Pancreas (tissue), 10 donors: ENCODE results near the gene SEMA3D. TPM values are rescaled to one million over a fixed set of nuclear protein-coding genes. Genes with fewer than 3 reads are reported as not detected.

Experiments used
- ATAC-seq, 4 donors: fragments of 200-7000 bp; cut with Tn5 transposase; one replicate each; pipeline versions ENCODE4 v1.8.0 to v1.9.1; 2020; ENCODE audit warnings: mild to moderate bottlenecking in 4 of 4, moderate library complexity in 4 of 4
- DNase-seq, 6 donors: peaks; one replicate each; pipeline ENCODE4 v3.0.0-alpha.2; 2020
- FAIRE-seq: peaks from 2 replicates; lab custom pipeline; 2012; peaks lifted over from hg19 to GRCh38; lab: Jason Lieb, UNC
- H3K27ac ChIP-seq, 4 donors: fragments of 200-600 bp; sonication (generic); 1 replicate in 3 of 4; 2 replicates in 1 of 4; pipeline versions ENCODE4 v1.5.0 to v1.8.0; 2020
- H3K27me3 ChIP-seq, 4 donors: fragments of 200-600 bp; one replicate each; pipeline ENCODE4 v1.8.0; 2021
- H3K36me3 ChIP-seq, 3 donors: fragments of 200-600 bp; sonication (generic) in 1 of 3; one replicate each; pipeline versions ENCODE4 v1.5.0 to v1.8.0; 2020 to 2021
- H3K4me1 ChIP-seq, 3 donors: fragments of 200-600 bp; one replicate each; pipeline ENCODE4 v1.8.0; 2021
- H3K4me3 ChIP-seq, 4 donors: fragments of 200-600 bp; sonication (generic) in 2 of 4; one replicate each; pipeline versions ENCODE4 v1.5.0 to v1.8.0; 2020 to 2021
- H3K9me3 ChIP-seq, 4 donors: fragments of 200-600 bp; one replicate each; pipeline ENCODE4 v1.8.0; 2021
- CTCF ChIP-seq, 4 donors: fragments of 200-600 bp; sonication (generic) in 3 of 4; IDR thresholded peaks; one replicate each; pipeline versions ENCODE4 v1.5.0 to v1.8.0; 2021; ENCODE audit warnings: antibody characterized with exemption in 4 of 4
- WGBS, 2 donors: extraction: QIAGEN DNeasy Blood & Tissue Kit; methylation state at CpG; one replicate each; pipeline ENCODE4 v1.1.7; 2013; 5-methylcytosine and 5-hydroxymethylcytosine counted together
- intact Hi-C, 3 donors: fragments of 100-400 bp; cut with DNase I; formaldehyde crosslinking; loops; one replicate each; pipeline versions ENCODE4 v1.11.1 to v1.14.2; 2022
- polyA plus RNA-seq, 2 donors: library from polyadenylated mRNA; stranded (reverse); fragments of 200-250 nt; gene quantifications; one replicate each; pipeline ENCODE4 v1.2.3, GENCODE V29; 2013
- total RNA-seq, 6 donors: library from RNA; stranded (reverse); fragmentation: NEBNext Ultra II Directional in 4 of 6; extraction: Animal tissue kit (Norgen Biotek cat#: 25700) in 4 of 6; gene quantifications; one replicate each; pipeline versions ENCODE4 v1.2.1 to v1.2.4, GENCODE V29; 2021 to 2023
- donor health status: healthy with polysubstance abuse.
- donor health status: DM: no; HTN: no; CAD: no; lungs with moderate emphysema.
- donor health status: DM: no; HTN: no; CAD: no.
- donor health status: control.
- donor health status: control.
- donor health status: Bipolar disorder and iron deficiency.
- donor health status: DM: yes; HTN: yes; CAD: no.
- donor health status: DM: no; HTN: no; CAD: no.
- donor health status: DM: no; HTN: no; CAD: no.
- donor health status: DM: yes; HTN: yes; CAD: no.

Gene SEMA3D
- total and polyA plus RNA-seq, 8 donors: 0.14 to 0.28 (median 0.19) TPM

- intact Hi-C loops: no loop called here
- WGBS, 2 donors: 44 to 56% methylated on average over 1 of the region's 1 CpG
- H3K27me3 ChIP-seq: no peaks in the 10 kb centered on the region
- FAIRE-seq: no peak
- no peak for ATAC-seq
- TF ChIP-seq CTCF (IDR thresholded peaks at IDR 0.05): no peak
- no peaks in the 10 kb centered on the region for H3K4me1 ChIP-seq
- no peaks in the 10 kb centered on the region for H3K36me3 ChIP-seq
- H3K9me3 ChIP-seq: no peaks in the 10 kb centered on the region
- H3K27ac ChIP-seq: no peak overlapping the region
- H3K4me3 ChIP-seq: no peak overlapping the region
- no peak for DNase-seq
These were observed 42.1 kb downstream of the SEMA3D start for GRCh38 chr7:85144771-85145170.

- ATAC-seq (no peak), FAIRE-seq (no peak), DNase-seq (no peak)
- Histone ChIP-seq H3K4me1 (no peaks in the 10 kb centered on the region), H3K27me3 (no peaks in the 10 kb centered on the region), H3K36me3 (no peaks in the 10 kb centered on the region), H3K27ac (no peak overlapping the region), H3K4me3 (no peak overlapping the region), H3K9me3 (no peaks in the 10 kb centered on the region)
- 63 to 65% methylated on average over 2 of the region's 2 CpGs for WGBS, 2 donors
- TF ChIP-seq CTCF (IDR thresholded peaks at IDR 0.05): no peak
- intact Hi-C loops: no loop called here
These were observed 50.9 kb downstream of the SEMA3D start for GRCh38 chr7:85135977-85136376.

GRCh38 chr7:85133560-85133959 lies 53.3 kb downstream of the SEMA3D start:
- intact Hi-C loops: no loop called here
- Histone ChIP-seq H3K4me3 (no peak overlapping the region), H3K27me3 (no peaks in the 10 kb centered on the region), H3K36me3 (no peaks in the 10 kb centered on the region), H3K27ac (no peak overlapping the region), H3K9me3 (no peaks in the 10 kb centered on the region), H3K4me1 (no peaks in the 10 kb centered on the region)
- FAIRE-seq (no peak), ATAC-seq (no peak), DNase-seq (no peak)
- WGBS, 2 donors: 40 to 52% methylated on average over 1 of the region's 1 CpG
- no peak for TF ChIP-seq CTCF (IDR thresholded peaks at IDR 0.05)

- 78 to 83% methylated on average over 2 of the region's 2 CpGs for WGBS, 2 donors
- no peak for TF ChIP-seq CTCF (IDR thresholded peaks at IDR 0.05)
- Histone ChIP-seq H3K27me3 (no peaks in the 10 kb centered on the region), H3K4me3 (no peak overlapping the region), H3K27ac (no peak overlapping the region), H3K36me3 (no peaks in the 10 kb centered on the region), H3K4me1 (no peaks in the 10 kb centered on the region), H3K9me3 (no peaks in the 10 kb centered on the region)
- ATAC-seq (no peak), FAIRE-seq (no peak), DNase-seq (no peak)
- intact Hi-C loops: no loop called here
These were observed 53.9 kb downstream of the SEMA3D start for GRCh38 chr7:85133006-85133405.

- Histone ChIP-seq H3K4me1 (no peaks in the 10 kb centered on the region), H3K27me3 (no peaks in the 10 kb centered on the region), H3K27ac (no peak overlapping the region), H3K36me3 (no peaks in the 10 kb centered on the region), H3K4me3 (no peak overlapping the region), H3K9me3 (no peaks in the 10 kb centered on the region)
- TF ChIP-seq CTCF (IDR thresholded peaks at IDR 0.05): no peak
- 72 to 74% methylated on average over 4 of the region's 4 CpGs for WGBS, 2 donors
- ATAC-seq (no peak), FAIRE-seq (no peak), DNase-seq (no peak)
- intact Hi-C loops: no loop called here
These were observed 56.2 kb downstream of the SEMA3D start for GRCh38 chr7:85130702-85131101.
